HEK293 (cell line): ENCODE data around the gene PUM1.

Source experiments
- CTCF ChIA-PET: fragments of 350-600 bp; formaldehyde crosslinking; extraction: SDS; loops from one replicate; lab custom pipeline; 2021; ENCODE audit warnings: antibody characterized with exemption; lab: Yijun Ruan, JAX
- POLR2A ChIA-PET: fragments of 300-600 bp; formaldehyde crosslinking; extraction: SDS; loops from one replicate; lab custom pipeline; 2020; ENCODE audit warnings: antibody characterized with exemption, inconsistent platforms; lab: Yijun Ruan, JAX
- H3K27ac ChIP-seq: fragments of 200-500 bp; sonication (Bioruptor generic); 2 replicates; pipeline ENCODE4 v1.5.1; 2014; ENCODE audit warnings: low read depth, low read length, control low read depth, inconsistent platforms; ENCODE audit errors: extremely low read depth
- H3K36me3 ChIP-seq, 2 experiments: fragments of 200-500 bp in 1 of 2; sonication (Bioruptor generic) in 1 of 2; 1 replicate in 1 of 2; 2 replicates in 1 of 2; pipeline ENCODE4 v1.5.1; 2014 to 2017; ENCODE audit warnings: inconsistent platforms in 2 of 2, low read length in 2 of 2; ENCODE audit not compliant: control insufficient read depth in 2 of 2, insufficient read depth in 1 of 2
- H3K4me1 ChIP-seq: fragments of 200-500 bp; sonication (Bioruptor generic); 2 replicates; pipeline ENCODE4 v1.5.1; 2014; ENCODE audit warnings: mild to moderate bottlenecking, low read length, inconsistent platforms; ENCODE audit not compliant: control insufficient read depth, insufficient read depth
- H3K4me3 ChIP-seq: 2 replicates; pipeline ENCODE4 v1.5.1; 2011; ENCODE audit warnings: low read depth, mild to moderate bottlenecking, control low read depth, low read length, moderate library complexity
- H3K9me3 ChIP-seq: fragments of 200-500 bp; sonication (Bioruptor generic); 2 replicates; pipeline ENCODE4 v1.5.1; 2014; ENCODE audit warnings: low read depth, low read length, inconsistent platforms; ENCODE audit not compliant: control insufficient read depth, insufficient read depth
- GFI1B ChIP-seq: fragments of 450-650 bp; formaldehyde crosslinking; IDR thresholded peaks from 2 replicates; pipeline ENCODE4 v1.5.1; 2016; ENCODE audit warnings: missing biosample characterization, missing genetic modification characterization
- KLF7 ChIP-seq: fragments of 450-650 bp; formaldehyde crosslinking; IDR thresholded peaks from 2 replicates; pipeline ENCODE4 v1.5.1; 2016; ENCODE audit warnings: missing biosample characterization, missing genetic modification characterization, borderline replicate concordance
- SCRT1 ChIP-seq: fragments of 450-650 bp; formaldehyde crosslinking; IDR thresholded peaks from 2 replicates; pipeline ENCODE4 v1.5.1; 2016; ENCODE audit warnings: missing biosample characterization, missing genetic modification characterization, borderline replicate concordance
- SCRT2 ChIP-seq: fragments of 450-650 bp; formaldehyde crosslinking; IDR thresholded peaks from 2 replicates; pipeline ENCODE4 v1.5.1; 2016; ENCODE audit warnings: missing biosample characterization, missing genetic modification characterization
- TRIM28 ChIP-seq: IDR thresholded peaks from 2 replicates; pipeline ENCODE4 v1.6.1; 2011; ENCODE audit warnings: low read length, control low read depth, borderline replicate concordance
- ZBTB8A ChIP-seq: fragments of 450-650 bp; formaldehyde crosslinking; IDR thresholded peaks from 2 replicates; pipeline ENCODE4 v1.5.1; 2016; ENCODE audit warnings: missing biosample characterization, missing genetic modification characterization
- ZEB2 ChIP-seq: fragments of 450-650 bp; formaldehyde crosslinking; IDR thresholded peaks from 2 replicates; pipeline ENCODE4 v1.5.1; 2016; ENCODE audit warnings: missing biosample characterization, missing genetic modification characterization
- ZFP3 ChIP-seq: fragments of 450-650 bp; formaldehyde crosslinking; IDR thresholded peaks from 2 replicates; pipeline ENCODE4 v1.5.1; 2016; ENCODE audit warnings: low read depth, missing biosample characterization, missing genetic modification characterization
- ZNF140 ChIP-seq: fragments of 450-650 bp; formaldehyde crosslinking; IDR thresholded peaks from 2 replicates; pipeline ENCODE4 v1.5.1; 2016; ENCODE audit warnings: missing biosample characterization, missing genetic modification characterization
- ZNF146 ChIP-seq: fragments of 450-650 bp; formaldehyde crosslinking; IDR thresholded peaks from 2 replicates; pipeline ENCODE4 v1.5.1; 2016; ENCODE audit warnings: missing biosample characterization, missing genetic modification characterization
- ZNF155 ChIP-seq: fragments of 450-650 bp; formaldehyde crosslinking; IDR thresholded peaks from 2 replicates; pipeline ENCODE4 v1.5.1; 2016; ENCODE audit warnings: missing biosample characterization, missing genetic modification characterization
- ZNF174 ChIP-seq: fragments of 450-650 bp; formaldehyde crosslinking; IDR thresholded peaks from 2 replicates; pipeline ENCODE4 v1.5.0; 2017; ENCODE audit warnings: missing biosample characterization, mild to moderate bottlenecking, missing genetic modification characterization
- ZNF426 ChIP-seq: fragments of 450-650 bp; formaldehyde crosslinking; IDR thresholded peaks from 2 replicates; pipeline ENCODE4 v1.5.1; 2017; ENCODE audit warnings: missing biosample characterization, missing genetic modification characterization, mild to moderate bottlenecking, inconsistent platforms, moderate library complexity
- ZNF561 ChIP-seq: fragments of 450-650 bp; IDR thresholded peaks from 2 replicates; pipeline ENCODE4 v1.5.1; 2018; ENCODE audit warnings: missing biosample characterization, missing genetic modification characterization, borderline replicate concordance
- ZNF707 ChIP-seq: fragments of 450-650 bp; formaldehyde crosslinking; IDR thresholded peaks from 2 replicates; pipeline ENCODE4 v1.5.1; 2016; ENCODE audit warnings: missing biosample characterization, missing genetic modification characterization
- ZNF792 ChIP-seq: fragments of 450-650 bp; formaldehyde crosslinking; IDR thresholded peaks from 2 replicates; pipeline ENCODE4 v1.5.1; 2016; ENCODE audit warnings: missing biosample characterization, missing genetic modification characterization
- ZNF837 ChIP-seq: fragments of 450-650 bp; formaldehyde crosslinking; IDR thresholded peaks from 2 replicates; pipeline ENCODE4 v1.5.1; 2016; ENCODE audit warnings: missing biosample characterization, missing genetic modification characterization
- TF ChIP-seq, protein P1 (sequence below): fragments of 450-650 bp; formaldehyde crosslinking; IDR thresholded peaks from 2 replicates; pipeline ENCODE4 v1.5.1; 2016; ENCODE audit warnings: missing biosample characterization, missing genetic modification characterization
- TF ChIP-seq, protein P2 (sequence below): fragments of 450-650 bp; formaldehyde crosslinking; conservative IDR thresholded peaks from 2 replicates; pipeline ENCODE4 v1.5.1; 2016; ENCODE audit warnings: low read depth, missing biosample characterization, missing genetic modification characterization
- TF ChIP-seq, protein P3 (sequence below): fragments of 450-650 bp; formaldehyde crosslinking; IDR thresholded peaks from 2 replicates; pipeline ENCODE4 v1.5.1; 2016; ENCODE audit warnings: missing biosample characterization, missing genetic modification characterization, low read depth
- TF ChIP-seq, protein P4 (sequence below): fragments of 450-650 bp; formaldehyde crosslinking; IDR thresholded peaks from 2 replicates; pipeline ENCODE4 v1.5.1; 2016; ENCODE audit warnings: missing biosample characterization, missing genetic modification characterization

The PUM1 gene

DNA sequence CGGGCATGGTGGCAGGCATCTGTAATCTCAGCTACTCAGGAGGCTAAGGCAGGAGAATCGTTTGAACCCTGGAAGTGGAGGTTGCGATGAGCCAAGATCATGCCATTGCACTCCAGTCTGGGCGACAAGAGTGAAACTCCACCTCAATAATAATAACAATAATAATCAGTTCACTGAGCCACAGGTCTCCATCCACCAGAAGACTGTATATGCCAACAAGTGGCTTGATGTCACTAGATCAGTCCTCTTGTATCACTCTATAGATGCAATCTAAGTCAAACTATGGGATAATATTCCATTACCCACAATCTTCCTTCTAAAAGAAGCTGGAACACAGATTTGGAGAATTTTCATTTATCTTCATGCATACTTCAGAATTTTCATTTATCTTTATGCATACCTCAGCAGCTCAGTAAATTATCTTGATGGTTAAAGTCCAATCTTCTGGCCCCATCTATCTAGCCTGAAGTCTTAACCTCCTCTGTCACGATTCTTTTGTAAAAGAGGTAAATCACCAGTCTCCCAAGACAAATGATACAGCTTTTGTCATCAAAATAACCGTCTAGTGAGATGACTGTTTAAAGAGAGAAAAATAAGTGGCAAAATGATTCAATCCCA is 61.8 kb downstream of the PUM1 start:
- peaks cover 6 to 74% of the 10 kb centered on the region in 2 experiments; a peak in 2 of 3 replicates for H3K36me3 ChIP-seq
- H3K4me3 ChIP-seq: no peak overlapping the region
- no peak for TF ChIP-seq ZNF792
- TF ChIP-seq ZNF140 (tag by site-specific recombination): no peak
- TF ChIP-seq ZEB2 (tag by site-specific recombination): no peak
- no peak for TF ChIP-seq ZNF837 (tag by site-specific recombination)
- TF ChIP-seq, protein P1, sequence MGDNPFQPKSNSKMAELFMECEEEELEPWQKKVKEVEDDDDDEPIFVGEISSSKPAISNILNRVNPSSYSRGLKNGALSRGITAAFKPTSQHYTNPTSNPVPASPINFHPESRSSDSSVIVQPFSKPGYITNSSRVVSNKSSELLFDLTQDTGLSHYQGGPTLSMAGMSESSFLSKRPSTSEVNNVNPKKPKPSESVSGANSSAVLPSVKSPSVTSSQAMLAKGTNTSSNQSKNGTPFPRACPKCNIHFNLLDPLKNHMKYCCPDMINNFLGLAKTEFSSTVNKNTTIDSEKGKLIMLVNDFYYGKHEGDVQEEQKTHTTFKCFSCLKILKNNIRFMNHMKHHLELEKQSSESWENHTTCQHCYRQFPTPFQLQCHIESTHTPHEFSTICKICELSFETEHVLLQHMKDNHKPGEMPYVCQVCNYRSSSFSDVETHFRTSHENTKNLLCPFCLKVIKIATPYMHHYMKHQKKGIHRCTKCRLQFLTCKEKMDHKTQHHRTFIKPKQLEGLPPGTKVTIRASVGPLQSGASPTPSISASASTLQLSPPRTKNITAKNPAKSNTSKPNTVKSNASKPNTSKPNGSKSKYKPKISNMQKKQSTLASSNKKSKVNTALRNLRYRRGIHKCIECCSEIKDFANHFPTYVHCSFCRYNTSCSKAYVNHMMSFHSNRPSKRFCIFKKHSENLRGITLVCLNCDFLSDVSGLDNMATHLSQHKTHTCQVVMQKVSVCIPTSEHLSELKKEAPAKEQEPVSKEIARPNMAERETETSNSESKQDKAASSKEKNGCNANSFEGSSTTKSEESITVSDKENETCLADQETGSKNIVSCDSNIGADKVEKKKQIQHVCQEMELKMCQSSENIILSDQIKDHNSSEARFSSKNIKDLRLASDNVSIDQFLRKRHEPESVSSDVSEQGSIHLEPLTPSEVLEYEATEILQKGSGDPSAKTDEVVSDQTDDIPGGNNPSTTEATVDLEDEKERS (tag by site-specific recombination): no peak
- peak; percentile 44; the same call in 1 of the 2 replicates for TF ChIP-seq SCRT1 (tag by site-specific recombination)
- no peak for TF ChIP-seq ZNF707 (tag by site-specific recombination)
- TF ChIP-seq, protein P2, sequence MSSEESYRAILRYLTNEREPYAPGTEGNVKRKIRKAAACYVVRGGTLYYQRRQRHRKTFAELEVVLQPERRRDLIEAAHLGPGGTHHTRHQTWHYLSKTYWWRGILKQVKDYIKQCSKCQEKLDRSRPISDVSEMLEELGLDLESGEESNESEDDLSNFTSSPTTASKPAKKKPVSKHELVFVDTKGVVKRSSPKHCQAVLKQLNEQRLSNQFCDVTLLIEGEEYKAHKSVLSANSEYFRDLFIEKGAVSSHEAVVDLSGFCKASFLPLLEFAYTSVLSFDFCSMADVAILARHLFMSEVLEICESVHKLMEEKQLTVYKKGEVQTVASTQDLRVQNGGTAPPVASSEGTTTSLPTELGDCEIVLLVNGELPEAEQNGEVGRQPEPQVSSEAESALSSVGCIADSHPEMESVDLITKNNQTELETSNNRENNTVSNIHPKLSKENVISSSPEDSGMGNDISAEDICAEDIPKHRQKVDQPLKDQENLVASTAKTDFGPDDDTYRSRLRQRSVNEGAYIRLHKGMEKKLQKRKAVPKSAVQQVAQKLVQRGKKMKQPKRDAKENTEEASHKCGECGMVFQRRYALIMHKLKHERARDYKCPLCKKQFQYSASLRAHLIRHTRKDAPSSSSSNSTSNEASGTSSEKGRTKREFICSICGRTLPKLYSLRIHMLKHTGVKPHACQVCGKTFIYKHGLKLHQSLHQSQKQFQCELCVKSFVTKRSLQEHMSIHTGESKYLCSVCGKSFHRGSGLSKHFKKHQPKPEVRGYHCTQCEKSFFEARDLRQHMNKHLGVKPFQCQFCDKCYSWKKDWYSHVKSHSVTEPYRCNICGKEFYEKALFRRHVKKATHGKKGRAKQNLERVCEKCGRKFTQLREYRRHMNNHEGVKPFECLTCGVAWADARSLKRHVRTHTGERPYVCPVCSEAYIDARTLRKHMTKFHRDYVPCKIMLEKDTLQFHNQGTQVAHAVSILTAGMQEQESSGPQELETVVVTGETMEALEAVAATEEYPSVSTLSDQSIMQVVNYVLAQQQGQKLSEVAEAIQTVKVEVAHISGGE (tag by site-specific recombination): no peak
- TF ChIP-seq ZBTB8A (tag by site-specific recombination): no peak
- peak; percentile 91 for TF ChIP-seq SCRT2 (tag by site-specific recombination)
- no peak for TF ChIP-seq GFI1B (tag by site-specific recombination)
- TF ChIP-seq, protein P3, sequence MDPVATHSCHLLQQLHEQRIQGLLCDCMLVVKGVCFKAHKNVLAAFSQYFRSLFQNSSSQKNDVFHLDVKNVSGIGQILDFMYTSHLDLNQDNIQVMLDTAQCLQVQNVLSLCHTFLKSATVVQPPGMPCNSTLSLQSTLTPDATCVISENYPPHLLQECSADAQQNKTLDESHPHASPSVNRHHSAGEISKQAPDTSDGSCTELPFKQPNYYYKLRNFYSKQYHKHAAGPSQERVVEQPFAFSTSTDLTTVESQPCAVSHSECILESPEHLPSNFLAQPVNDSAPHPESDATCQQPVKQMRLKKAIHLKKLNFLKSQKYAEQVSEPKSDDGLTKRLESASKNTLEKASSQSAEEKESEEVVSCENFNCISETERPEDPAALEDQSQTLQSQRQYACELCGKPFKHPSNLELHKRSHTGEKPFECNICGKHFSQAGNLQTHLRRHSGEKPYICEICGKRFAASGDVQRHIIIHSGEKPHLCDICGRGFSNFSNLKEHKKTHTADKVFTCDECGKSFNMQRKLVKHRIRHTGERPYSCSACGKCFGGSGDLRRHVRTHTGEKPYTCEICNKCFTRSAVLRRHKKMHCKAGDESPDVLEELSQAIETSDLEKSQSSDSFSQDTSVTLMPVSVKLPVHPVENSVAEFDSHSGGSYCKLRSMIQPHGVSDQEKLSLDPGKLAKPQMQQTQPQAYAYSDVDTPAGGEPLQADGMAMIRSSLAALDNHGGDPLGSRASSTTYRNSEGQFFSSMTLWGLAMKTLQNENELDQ (tag by site-specific recombination): no peak
- no peak for TF ChIP-seq ZFP3 (tag by site-specific recombination)
- no peak for TF ChIP-seq ZNF146
- no peak for TF ChIP-seq TRIM28
- TF ChIP-seq ZNF174 (tag by site-specific recombination): no peak
- ChIA-PET POLR2A (no interaction called here), CTCF (interaction anchor here (0.6 to 1.5 kb wide), 2 partner anchors 9 to 615 kb away, joined by 3 read pairs; no protein-coding TSS in a partner anchor)
- no peaks in the 10 kb centered on the region for H3K9me3 ChIP-seq
- H3K27ac ChIP-seq: no peak overlapping the region
- peaks cover 8% of the 10 kb centered on the region; the same call in 1 of the 2 replicates for H3K4me1 ChIP-seq

DNA sequence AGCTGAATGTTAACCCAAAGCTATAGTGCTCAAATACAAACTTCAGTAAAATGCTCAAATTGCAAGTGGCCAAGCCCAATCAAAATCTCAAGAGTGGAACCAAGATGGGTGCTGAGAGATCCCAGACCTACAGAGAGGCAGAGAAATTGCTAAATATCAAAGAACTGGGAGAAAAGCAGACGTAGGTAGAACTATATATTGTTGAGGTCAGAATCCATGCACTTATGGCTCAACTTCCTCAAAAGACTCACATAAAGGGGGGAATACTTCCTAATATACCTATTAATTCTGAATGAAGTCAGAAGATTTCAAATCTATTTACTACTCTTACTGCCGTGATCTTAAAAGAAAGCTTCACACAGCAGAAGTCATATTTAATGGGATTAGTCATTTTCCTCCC is 65.2 kb downstream of the PUM1 start:
- H3K27ac ChIP-seq: no peak overlapping the region
- ChIA-PET POLR2A (no interaction called here), CTCF (interaction anchor here (0.6 to 0.7 kb wide), 2 partner anchors 218 to 450 kb away, joined by 3 to 4 read pairs; no protein-coding TSS in a partner anchor)
- peaks cover 2% of the 10 kb centered on the region; the same call in 1 of the 2 replicates for H3K4me1 ChIP-seq
- H3K4me3 ChIP-seq: no peak overlapping the region
- peaks cover 14 to 82% of the 10 kb centered on the region in 2 experiments; a peak in 2 of 3 replicates for H3K36me3 ChIP-seq
- H3K9me3 ChIP-seq: no peaks in the 10 kb centered on the region
- no peak for TF ChIP-seq KLF7 (tag by site-specific recombination)
- TF ChIP-seq ZNF561 (tag by site-specific recombination): no peak
- TF ChIP-seq, protein P4, sequence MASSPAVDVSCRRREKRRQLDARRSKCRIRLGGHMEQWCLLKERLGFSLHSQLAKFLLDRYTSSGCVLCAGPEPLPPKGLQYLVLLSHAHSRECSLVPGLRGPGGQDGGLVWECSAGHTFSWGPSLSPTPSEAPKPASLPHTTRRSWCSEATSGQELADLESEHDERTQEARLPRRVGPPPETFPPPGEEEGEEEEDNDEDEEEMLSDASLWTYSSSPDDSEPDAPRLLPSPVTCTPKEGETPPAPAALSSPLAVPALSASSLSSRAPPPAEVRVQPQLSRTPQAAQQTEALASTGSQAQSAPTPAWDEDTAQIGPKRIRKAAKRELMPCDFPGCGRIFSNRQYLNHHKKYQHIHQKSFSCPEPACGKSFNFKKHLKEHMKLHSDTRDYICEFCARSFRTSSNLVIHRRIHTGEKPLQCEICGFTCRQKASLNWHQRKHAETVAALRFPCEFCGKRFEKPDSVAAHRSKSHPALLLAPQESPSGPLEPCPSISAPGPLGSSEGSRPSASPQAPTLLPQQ (tag by site-specific recombination): no peak
- TF ChIP-seq ZNF426 (tag by site-specific recombination): no peak
- TF ChIP-seq, protein P1 (tag by site-specific recombination): no peak
- TF ChIP-seq ZNF155 (tag by site-specific recombination): no peak
